HG02763 (cell line): ENCODE data around the gene CCDC85B.
A peak's percentile ranks its signal among the peaks of the same experiment; 100 is the strongest.
"Not testable (repeated sequence)": the region's sequence is repeated elsewhere in the genome, so short reads cannot be mapped to it uniquely, and the experiment has no call there.

Experiments used
- ATAC-seq: cut with Tn5 transposase; IDR thresholded peaks from one replicate; pipeline ENCODE4 v1.9.1; 2021; ENCODE audit warnings: mild to moderate bottlenecking, moderate library complexity; ENCODE audit not compliant: unreplicated experiment

CCDC85B gene

GRCh38 chr11:65885808-65886536, 4.5 kb upstream of the CCDC85B start:
- ATAC-seq = no peak

GRCh38 chr11:65886826-65887722, 3.4 kb upstream of the CCDC85B start:
- ATAC-seq = no peak

GRCh38 chr11:65887723-65888162, 2.7 kb upstream of the CCDC85B start:
- ATAC-seq = no peak

- peak; percentile 49 for ATAC-seq
Observed at GRCh38 chr11:65888163-65888814, 2.2 kb upstream of the CCDC85B start, which contains the start of gene FIBP. TSS of gene FIBP (minus strand) at chr11:65888471. CDS start at chr11:65888418, 53 bp downstream.

- ATAC-seq = no peak
Observed at GRCh38 chr11:65891219-65892136, 1.0 kb downstream of the CCDC85B start.

- not testable (repeated sequence) for ATAC-seq
Observed at GRCh38 chr11:65892137-65892540, 1.7 kb downstream of the CCDC85B start.

GRCh38 chr11:65892661-65893317, 2.3 kb downstream of the CCDC85B start:
- ATAC-seq = no peak

GRCh38 chr11:65894034-65894591, 3.6 kb downstream of the CCDC85B start:
- ATAC-seq = no peak

GRCh38 chr11:65895482-65895981, 5.1 kb downstream of the CCDC85B start:
- no peak for ATAC-seq

- ATAC-seq = no peak
Observed at GRCh38 chr11:65896034-65896999, 5.8 kb downstream of the CCDC85B start.

- no peak for ATAC-seq
Observed at GRCh38 chr11:65897020-65897471, 6.6 kb downstream of the CCDC85B start.

- ATAC-seq = no peak
Observed at GRCh38 chr11:65898656-65899355, 8.3 kb downstream of the CCDC85B start.

GRCh38 chr11:65899356-65900124, 9.1 kb downstream of the CCDC85B start:
- no peak for ATAC-seq

GRCh38 chr11:65900125-65900898, 9.8 kb downstream of the CCDC85B start, which contains the start of gene FOSL1:
TSS of gene FOSL1 (minus strand) at chr11:65900388. CDS start at chr11:65900339, 49 bp downstream.
- peak; percentile 79 for ATAC-seq

GRCh38 chr11:65900899-65901180, 10.4 kb downstream of the CCDC85B start:
- ATAC-seq = no peak

- ATAC-seq = no peak
Observed at GRCh38 chr11:65903068-65903481, 12.6 kb downstream of the CCDC85B start.
